Peyer's patch (tissue), 4 donors: Measurements from ENCODE around the gene IRF5. TPM values are rescaled to one million over a fixed set of nuclear protein-coding genes. Genes with fewer than 3 reads are reported as not detected.

ENCODE experiments used
- DNase-seq, 3 donors: peaks; one replicate each; pipeline ENCODE4 v3.0.0-alpha.2; 2017 to 2019
- H3K27ac ChIP-seq, 4 donors: fragments of 200-600 bp; sonication (generic); one replicate each; pipeline ENCODE4 v1.5.1; 2016 to 2019
- H3K27me3 ChIP-seq, 2 donors: fragments of 200-600 bp; sonication (generic); one replicate each; pipeline ENCODE4 v1.5.1; 2019
- H3K36me3 ChIP-seq, 3 donors: fragments of 200-600 bp; sonication (generic); one replicate each; pipeline ENCODE4 v1.5.1; 2016 to 2019
- H3K4me1 ChIP-seq, 4 donors: fragments of 200-600 bp; sonication (generic); one replicate each; pipeline ENCODE4 v1.5.1; 2016 to 2019
- H3K4me3 ChIP-seq, 4 donors: fragments of 200-600 bp; sonication (generic); 1 replicate in 3 of 4; 2 replicates in 1 of 4; pipeline ENCODE4 v1.5.1; 2016 to 2019; ENCODE audit warnings: mild to moderate bottlenecking in 1 of 4
- H3K9me3 ChIP-seq, 4 donors: fragments of 200-600 bp; sonication (generic); one replicate each; pipeline ENCODE4 v1.5.1; 2016 to 2019; ENCODE audit warnings: mild to moderate bottlenecking in 1 of 4
- CTCF ChIP-seq, 6 experiments: fragments of 450-650 bp in 4 of 6; fragments of 200-600 bp in 2 of 6; sonication (generic) in 1 of 6; IDR thresholded peaks; one replicate each; pipeline ENCODE4 v1.5.1; 2017 to 2019; ENCODE audit warnings: antibody characterized with exemption in 6 of 6, mild to moderate bottlenecking in 3 of 6, moderate library complexity in 1 of 6
- POLR2A ChIP-seq, 2 donors: fragments of 450-650 bp; IDR thresholded peaks; one replicate each; pipeline ENCODE4 v1.5.1; 2017; ENCODE audit warnings: antibody characterized with exemption in 2 of 2, mild to moderate bottlenecking in 2 of 2, moderate library complexity in 2 of 2
- total RNA-seq, 4 donors: library from RNA; depleted of rRNA; stranded (reverse); fragments of >200 nt; gene quantifications; one replicate each; pipeline ENCODE4 v1.1.0, GENCODE V29; 2016

IRF5 gene
- total RNA-seq, 4 donors from 2014 or later = 16.9 to 27.1 (median 21.7) TPM

- no peaks in the 10 kb centered on the region for H3K36me3 ChIP-seq
- DNase-seq = peak in 2 of 3 donors; percentile 14 to 36
- no peaks in the 10 kb centered on the region for H3K9me3 ChIP-seq
- H3K27ac ChIP-seq = no peak overlapping the region
- peaks cover 0 to 3% of the 10 kb centered on the region in 2 donors for H3K27me3 ChIP-seq
- TF ChIP-seq POLR2A (IDR thresholded peaks at IDR 0.05) = no peak
- no peak for TF ChIP-seq CTCF (IDR thresholded peaks at IDR 0.05)
- no peak overlapping the region for H3K4me3 ChIP-seq
- H3K4me1 ChIP-seq = peaks cover 0 to 10% (median 3%) of the 10 kb centered on the region in 4 donors
Observed at GRCh38 chr7:128919241-128919640, 18.5 kb upstream of the IRF5 start.

- Histone ChIP-seq H3K27ac (peak overlapping the region in 1 of 4 donors; percentile 17), H3K9me3 (no peaks in the 10 kb centered on the region), H3K36me3 (no peaks in the 10 kb centered on the region), H3K27me3 (peaks cover 0 to under 1% of the 10 kb centered on the region in 2 donors), H3K4me1 (peaks cover 0 to 5% (median 0%) of the 10 kb centered on the region in 4 donors), H3K4me3 (no peak overlapping the region)
- TF ChIP-seq POLR2A (IDR thresholded peaks at IDR 0.05) (no peak), CTCF (IDR thresholded peaks at IDR 0.05) (no peak)
- DNase-seq = peak in 2 of 3 donors; percentile 9 to 30
Observed at GRCh38 chr7:128919881-128920799, 17.6 kb upstream of the IRF5 start.

- no peak for TF ChIP-seq CTCF (IDR thresholded peaks at IDR 0.05)
- TF ChIP-seq POLR2A (IDR thresholded peaks at IDR 0.05) = no peak
- no peak overlapping the region for H3K27ac ChIP-seq
- H3K4me3 ChIP-seq = no peak overlapping the region
- H3K4me1 ChIP-seq = no peaks in the 10 kb centered on the region
- DNase-seq = peak in 2 of 3 donors; percentile 28 to 44
- H3K9me3 ChIP-seq = no peaks in the 10 kb centered on the region
- H3K36me3 ChIP-seq = no peaks in the 10 kb centered on the region
- H3K27me3 ChIP-seq = no peaks in the 10 kb centered on the region
Observed at GRCh38 chr7:128920913-128921582, 16.7 kb upstream of the IRF5 start.

GRCh38 chr7:128921866-128922440 lies 15.8 kb upstream of the IRF5 start:
- Histone ChIP-seq H3K4me3 (no peak overlapping the region), H3K36me3 (no peaks in the 10 kb centered on the region), H3K4me1 (no peaks in the 10 kb centered on the region), H3K27me3 (no peaks in the 10 kb centered on the region), H3K9me3 (no peaks in the 10 kb centered on the region), H3K27ac (no peak overlapping the region)
- peak in 2 of 3 donors; percentile 10 to 18 for DNase-seq
- TF ChIP-seq POLR2A (IDR thresholded peaks at IDR 0.05) (no peak), CTCF (IDR thresholded peaks at IDR 0.05) (no peak)

GRCh38 chr7:128922496-128923410 lies 15.0 kb upstream of the IRF5 start:
- no peaks in the 10 kb centered on the region for H3K4me1 ChIP-seq
- peak in 2 of 3 donors; percentile 16 to 34 for DNase-seq

More at GRCh38 chr7:128922496-128923410, 15.0 kb upstream of the IRF5 start:
- H3K27me3 ChIP-seq = no peaks in the 10 kb centered on the region
- H3K27ac ChIP-seq = no peak overlapping the region
- H3K36me3 ChIP-seq = no peaks in the 10 kb centered on the region
- H3K9me3 ChIP-seq = no peaks in the 10 kb centered on the region
- no peak for TF ChIP-seq CTCF (IDR thresholded peaks at IDR 0.05)
- no peak overlapping the region for H3K4me3 ChIP-seq
